Measurements from ENCODE around the gene CCDC92. TPM values are rescaled to one million over a fixed set of nuclear protein-coding genes. Genes with fewer than 3 reads are reported as not detected.

CCDC92 gene
- total and polyA plus RNA-seq, 10 of the 15 experiments (the other 5 are each of a cell fraction or from before 2014, with no cell fraction given) = 0.53 to 11.8 (median 4.2) TPM

GRCh38 chr12:123961585-123962345 is 10.9 kb downstream of the CCDC92 start:
- ATAC-seq (no peak), DNase-seq (ENCODE audit: low read depth, low spot score) (no peak), FAIRE-seq (no peak)
- Histone ChIP-seq H3K9me3 (replicated peaks; ENCODE audit: control insufficient read depth, insufficient read depth, low read length) (no peaks in the 10 kb centered on the region), H3K36me3 (ENCODE audit: control insufficient read depth in 2 of 2, insufficient read depth in 2 of 2, low read length in 1 of 2) (no peaks in the 10 kb centered on the region), H3K4me2 (ENCODE audit: control insufficient read depth, insufficient read depth) (no peak overlapping the region), H3K27me3 (replicated peaks in 1 of 2; ENCODE audit: control insufficient read depth in 2 of 2, insufficient read depth in 2 of 2, low read length in 1 of 2) (peaks cover 0 to 3% of the 10 kb centered on the region in 2 experiments; a peak in 2 of 4 replicates), H4K20me1 (ENCODE audit: control insufficient read depth, insufficient read depth) (no peaks in the 10 kb centered on the region), H3K4me1 (ENCODE audit: control insufficient read depth, insufficient read depth, low read length) (no peaks in the 10 kb centered on the region), H3K79me2 (ENCODE audit: control insufficient read depth, insufficient read depth, low read length) (no peaks in the 10 kb centered on the region), H2AFZ (ENCODE audit: control insufficient read depth, low read depth, low read length) (no peak overlapping the region), H3K9ac (ENCODE audit: control insufficient read depth, insufficient read depth, low read length) (no peak overlapping the region), H3K4me3 (no peak overlapping the region), H3K27ac (ENCODE audit: control insufficient read depth, insufficient read depth) (no peak overlapping the region)
- intact Hi-C loops (cut with micrococcal nuclease; ENCODE audit: unreplicated experiment) (no loop called here), in situ Hi-C loops (cut with MboI) (no loop called here)
- no TSS peak for BruUV-seq (replicated peaks)
- ChIA-PET CTCF (interaction anchor here (0.8 to 1.0 kb wide), 3 partner anchors 10 to 70 kb away, joined by 3 to 5 read pairs (median 4); no protein-coding TSS in a partner anchor), SMC1A (ENCODE audit: uncharacterized antibody, unreplicated experiment) (interaction anchor here (2.0 to 2.8 kb wide), 2 partner anchors 9 to 17 kb away, joined by 6 to 9 read pairs; no protein-coding TSS in a partner anchor), RAD21 (ENCODE audit: unreplicated experiment) (no interaction called here), POLR2A (no interaction called here)
- WGBS (ENCODE audit: insufficient coverage, insufficient replicate concordance, low lambda C conversion rate, missing lambda C conversion rate) = 60% methylated on average over 12 of the region's 12 CpGs
- TF ChIP-seq HCFC1 (IDR thresholded peaks at IDR 0.05; ENCODE audit: low read length) = no peak

- Histone ChIP-seq H3K27ac (ENCODE audit: control insufficient read depth, insufficient read depth) (no peak overlapping the region), H3K9ac (ENCODE audit: control insufficient read depth, insufficient read depth, low read length) (no peak overlapping the region), H3K27me3 (replicated peaks in 1 of 2; ENCODE audit: control insufficient read depth in 2 of 2, insufficient read depth in 2 of 2, low read length in 1 of 2) (peaks cover 0 to 3% of the 10 kb centered on the region in 2 experiments; a peak in 2 of 4 replicates), H3K4me2 (ENCODE audit: control insufficient read depth, insufficient read depth) (no peak overlapping the region), H2AFZ (ENCODE audit: control insufficient read depth, low read depth, low read length) (no peak overlapping the region), H3K9me3 (replicated peaks; ENCODE audit: control insufficient read depth, insufficient read depth, low read length) (no peaks in the 10 kb centered on the region), H4K20me1 (ENCODE audit: control insufficient read depth, insufficient read depth) (no peaks in the 10 kb centered on the region), H3K4me3 (no peak overlapping the region), H3K79me2 (ENCODE audit: control insufficient read depth, insufficient read depth, low read length) (no peaks in the 10 kb centered on the region), H3K36me3 (ENCODE audit: control insufficient read depth in 2 of 2, insufficient read depth in 2 of 2, low read length in 1 of 2) (no peaks in the 10 kb centered on the region), H3K4me1 (ENCODE audit: control insufficient read depth, insufficient read depth, low read length) (no peaks in the 10 kb centered on the region)
- RAD21 ChIA-PET (ENCODE audit: unreplicated experiment) = no interaction called here
- ATAC-seq (no peak), DNase-seq (ENCODE audit: low read depth, low spot score) (no peak), FAIRE-seq (no peak)
- CTCF ChIA-PET = interaction anchor here (0.8 kb wide), 1 partner anchor 26 kb away, joined by 5 read pairs; no protein-coding TSS in a partner anchor
- in situ Hi-C loops (cut with MboI) = no loop called here
- intact Hi-C loops (cut with micrococcal nuclease; ENCODE audit: unreplicated experiment) = no loop called here
- no TSS peak for BruUV-seq (replicated peaks)
- 71% methylated on average over 4 of the region's 4 CpGs for WGBS (ENCODE audit: insufficient coverage, insufficient replicate concordance, low lambda C conversion rate, missing lambda C conversion rate)
- SMC1A ChIA-PET (ENCODE audit: uncharacterized antibody, unreplicated experiment) = interaction anchor here (2.0 to 2.8 kb wide), 2 partner anchors 8 to 16 kb away, joined by 6 to 9 read pairs; no protein-coding TSS in a partner anchor
- POLR2A ChIA-PET = no interaction called here
- TF ChIP-seq CEBPB (IDR thresholded peaks at IDR 0.05; ENCODE audit: borderline replicate concordance in 1 of 2, low read depth in 2 of 2, low read length in 2 of 2) = no peak
- no peak for TF ChIP-seq TCF3 (IDR thresholded peaks at IDR 0.05; ENCODE audit: borderline replicate concordance, insufficient read depth, low read depth, low read length)
- TF ChIP-seq STAT3 (IDR thresholded peaks at IDR 0.05; ENCODE audit: low read depth, low read length) = no peak
- no peak for TF ChIP-seq FOXK2 (IDR thresholded peaks at IDR 0.05)
- no peak for TF ChIP-seq WRNIP1 (IDR thresholded peaks at IDR 0.05; ENCODE audit: borderline replicate concordance, low read depth, low read length)
- TF ChIP-seq PKNOX1 (IDR thresholded peaks at IDR 0.05) = no peak
- no peak for TF ChIP-seq YY1 (IDR thresholded peaks at IDR 0.05; ENCODE audit: low read depth, low read length)
- no peak for TF ChIP-seq ZBTB40 (IDR thresholded peaks at IDR 0.05; ENCODE audit: borderline replicate concordance)
- TF ChIP-seq ZNF622 (IDR thresholded peaks at IDR 0.05) = no peak
- no peak for TF ChIP-seq RUNX3 (IDR thresholded peaks at IDR 0.05; ENCODE audit: low read length)
Measured at GRCh38 chr12:123960856-123961255, 11.8 kb downstream of the CCDC92 start.

Measured in GM12878 (cell line).